ENCODE data around the gene BCAS3.

Gene BCAS3

DNA sequence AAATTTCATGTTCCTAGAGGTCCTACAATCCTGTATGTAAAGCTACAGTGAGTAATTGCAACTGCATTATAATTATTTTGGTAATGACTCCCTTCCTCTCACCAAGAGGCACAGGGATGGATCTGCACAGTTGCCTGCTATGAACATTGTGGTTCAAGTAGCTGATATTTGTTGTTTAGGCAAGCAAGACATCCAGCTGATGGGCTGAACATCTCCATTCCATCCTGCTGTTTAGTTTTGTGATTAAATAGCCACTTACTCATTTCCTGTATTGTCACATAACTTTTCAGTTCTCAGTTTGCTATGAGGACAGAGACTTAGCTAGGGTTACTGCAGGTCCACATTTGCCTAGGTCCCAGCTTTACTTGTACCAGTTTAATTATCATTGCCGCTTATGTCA, 540.8 kb downstream of the BCAS3 start:
- TF ChIP-seq TAF1 (IDR thresholded peaks at IDR 0.05; ENCODE audit: low read depth, low read length) (no peak), SPI1 (IDR thresholded peaks at IDR 0.05; ENCODE audit: low read depth, low read length) (0 out of 2 replicates have a peak, but pooled peaks have one; percentile 9)
- no peak for DNase-seq (ENCODE audit: insufficient read length, low spot score)
- FAIRE-seq, result no peak

DNA sequence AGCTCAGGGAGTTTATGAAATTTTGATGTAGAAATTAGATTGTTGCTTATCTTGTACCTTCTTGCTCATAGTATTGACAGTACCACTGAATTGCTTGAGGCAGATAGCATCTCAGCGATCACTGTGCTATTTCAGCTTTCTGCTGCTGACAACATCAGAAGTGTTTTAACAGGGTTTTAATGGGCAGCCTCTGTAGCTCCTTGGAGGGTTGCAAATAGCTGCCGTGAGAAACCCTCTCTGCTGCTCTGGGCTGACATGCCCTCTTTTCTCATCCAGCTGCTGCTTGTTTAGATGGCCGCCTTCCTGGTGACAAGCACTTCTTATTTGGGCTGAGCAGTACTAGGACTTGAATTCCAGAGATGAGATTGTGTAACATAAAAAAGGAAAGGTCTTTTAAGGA, 541.8 kb downstream of the BCAS3 start:
- no peak for TF ChIP-seq POLR2AphosphoS5 (IDR thresholded peaks at IDR 0.05; ENCODE audit: low read depth, low read length)
- TF ChIP-seq POLR2A (IDR thresholded peaks at IDR 0.05; ENCODE audit: low read depth, low read length), result no peak
- TF ChIP-seq POU2F2 (IDR thresholded peaks at IDR 0.05; ENCODE audit: low read depth, low read length), result no peak
- TF ChIP-seq SPI1 (IDR thresholded peaks at IDR 0.05; ENCODE audit: low read depth, low read length), result no peak
- TF ChIP-seq PAX5 (IDR thresholded peaks at IDR 0.05; ENCODE audit: insufficient read depth, low read length, severe bottlenecking), result no peak
- TF ChIP-seq TAF1 (IDR thresholded peaks at IDR 0.05; ENCODE audit: low read depth, low read length), result no peak
- DNase-seq (ENCODE audit: insufficient read length, low spot score), result no peak
- no peak for FAIRE-seq

DNA sequence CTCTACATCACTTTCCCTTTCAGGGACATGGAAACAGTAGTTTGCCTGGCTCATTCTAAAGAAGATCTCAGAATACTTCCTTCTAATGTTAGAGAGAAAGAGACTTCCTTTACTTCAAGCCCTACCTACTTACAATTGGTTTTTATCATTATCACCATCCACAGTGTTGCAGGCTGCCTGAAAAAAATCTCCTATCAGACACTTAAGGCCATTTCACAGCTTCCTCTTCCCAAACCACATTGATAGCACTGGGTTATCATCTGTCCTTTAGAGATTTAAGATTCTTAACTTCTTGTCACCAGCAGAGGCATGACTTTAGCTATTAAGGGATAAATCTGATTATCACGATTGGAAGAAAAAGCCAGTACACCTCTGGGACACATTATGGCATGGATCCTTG, 543.5 kb downstream of the BCAS3 start:
- FAIRE-seq (no peak), DNase-seq (ENCODE audit: insufficient read length, low spot score) (no peak)
- no peak for TF ChIP-seq POLR2AphosphoS5 (IDR thresholded peaks at IDR 0.05; ENCODE audit: low read depth, low read length)
- no peak for TF ChIP-seq POLR2A (IDR thresholded peaks at IDR 0.05; ENCODE audit: low read depth, low read length)
- no peak for TF ChIP-seq SPI1 (IDR thresholded peaks at IDR 0.05; ENCODE audit: low read depth, low read length)
- TF ChIP-seq TAF1 (IDR thresholded peaks at IDR 0.05; ENCODE audit: low read depth, low read length), result no peak
- no peak for TF ChIP-seq PAX5 (IDR thresholded peaks at IDR 0.05; ENCODE audit: insufficient read depth, low read length, severe bottlenecking)
- no peak for TF ChIP-seq POU2F2 (IDR thresholded peaks at IDR 0.05; ENCODE audit: low read depth, low read length)

DNA sequence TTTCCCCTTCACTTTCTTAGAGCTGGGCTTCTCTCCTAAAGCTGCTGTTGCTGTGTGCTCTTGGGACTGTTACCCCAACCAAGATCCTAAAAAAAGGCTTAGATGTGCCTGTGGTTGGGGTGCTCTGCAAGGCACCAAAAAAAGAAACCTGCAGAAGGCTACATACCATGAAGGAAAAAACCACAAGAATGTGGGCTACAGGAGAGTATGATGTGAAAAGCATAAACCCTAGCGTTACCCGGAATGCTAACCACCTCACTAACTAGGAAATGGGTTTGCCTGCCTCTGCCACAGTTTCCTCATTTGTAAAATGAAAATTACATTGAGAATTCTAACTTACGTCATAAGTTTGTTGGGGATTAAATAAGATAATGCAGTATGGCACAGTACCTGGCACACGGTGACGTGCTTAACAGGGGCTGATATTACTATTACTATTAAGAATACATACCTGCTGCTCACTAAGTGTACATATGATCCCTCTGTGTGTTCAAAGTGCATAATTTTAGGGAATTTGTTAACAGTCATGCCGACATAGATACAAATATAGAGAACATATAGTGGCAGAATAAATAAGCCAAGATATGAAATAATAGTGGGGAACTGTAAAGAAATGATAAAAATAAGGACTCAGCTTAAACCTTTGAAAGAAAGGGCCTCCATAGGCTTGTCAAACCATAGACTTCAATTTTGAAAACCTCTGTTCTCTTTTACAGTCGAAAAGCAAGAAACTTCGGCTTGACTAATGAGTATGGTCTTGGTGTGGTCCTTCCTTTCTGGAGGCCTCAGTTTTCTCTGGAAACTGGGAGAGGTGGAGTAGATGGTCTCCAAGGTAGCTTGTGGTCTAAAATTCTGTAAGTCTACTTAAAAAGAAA, 544.2 kb downstream of the BCAS3 start:
- FAIRE-seq (no peak), DNase-seq (ENCODE audit: insufficient read length, low spot score) (no peak)
- TF ChIP-seq POLR2A (IDR thresholded peaks at IDR 0.05; ENCODE audit: low read depth, low read length) (no peak), POU2F2 (IDR thresholded peaks at IDR 0.05; ENCODE audit: low read depth, low read length) (no peak), POLR2AphosphoS5 (IDR thresholded peaks at IDR 0.05; ENCODE audit: low read depth, low read length) (no peak)

GRCh38 chr17:61223725-61224124, 546.1 kb downstream of the BCAS3 start:
- no peak for TF ChIP-seq SPI1 (IDR thresholded peaks at IDR 0.05; ENCODE audit: low read depth, low read length)
- no peak for TF ChIP-seq POU2F2 (IDR thresholded peaks at IDR 0.05; ENCODE audit: low read depth, low read length)
- no peak for TF ChIP-seq POLR2AphosphoS5 (IDR thresholded peaks at IDR 0.05; ENCODE audit: low read depth, low read length)
- TF ChIP-seq POLR2A (IDR thresholded peaks at IDR 0.05; ENCODE audit: low read depth, low read length), result no peak
- TF ChIP-seq TAF1 (IDR thresholded peaks at IDR 0.05; ENCODE audit: low read depth, low read length), result no peak
- TF ChIP-seq PAX5 (IDR thresholded peaks at IDR 0.05; ENCODE audit: insufficient read depth, low read length, severe bottlenecking), result no peak
- FAIRE-seq (no peak), DNase-seq (ENCODE audit: insufficient read length, low spot score) (no peak)

DNA sequence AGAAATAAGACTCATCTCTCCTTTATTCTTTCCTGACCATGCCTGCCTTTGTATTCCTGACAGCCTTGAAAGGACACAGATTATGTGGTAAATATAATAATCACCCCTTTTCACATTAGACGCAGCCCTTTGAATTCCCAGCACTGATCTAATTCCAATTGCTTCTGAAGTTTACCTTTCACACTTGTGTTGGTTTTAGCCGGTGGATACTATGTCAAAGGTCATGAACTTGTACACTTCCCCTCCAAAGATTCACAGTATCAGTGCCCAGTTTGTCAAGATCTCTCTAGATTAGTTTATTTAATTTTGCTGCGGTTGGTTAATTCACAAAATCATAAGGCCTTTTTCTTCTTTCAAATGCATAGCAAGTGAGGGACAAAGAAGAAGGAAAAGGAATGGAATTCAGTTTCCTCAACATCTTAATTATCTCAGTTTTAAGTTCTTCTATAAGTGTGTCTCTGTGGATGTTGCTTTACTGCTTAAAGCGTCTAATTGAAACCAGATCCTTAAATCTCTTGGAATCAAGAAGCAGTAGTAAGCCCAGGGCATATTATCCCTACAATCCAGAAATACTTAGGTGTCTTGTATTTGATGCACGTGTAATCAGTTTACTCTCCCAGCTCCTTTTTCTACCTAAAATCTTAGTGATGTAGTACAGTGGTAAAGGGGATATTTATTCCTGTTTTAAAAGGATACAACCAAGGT, 547.7 kb downstream of the BCAS3 start:
- TF ChIP-seq PAX5 (IDR thresholded peaks at IDR 0.05; ENCODE audit: insufficient read depth, low read length, severe bottlenecking) (no peak), TAF1 (IDR thresholded peaks at IDR 0.05; ENCODE audit: low read depth, low read length) (no peak), SPI1 (IDR thresholded peaks at IDR 0.05; ENCODE audit: low read depth, low read length) (no peak), POU2F2 (IDR thresholded peaks at IDR 0.05; ENCODE audit: low read depth, low read length) (no peak), POLR2A (IDR thresholded peaks at IDR 0.05; ENCODE audit: low read depth, low read length) (no peak)
- FAIRE-seq (no peak), DNase-seq (ENCODE audit: insufficient read length, low spot score) (no peak)

DNA sequence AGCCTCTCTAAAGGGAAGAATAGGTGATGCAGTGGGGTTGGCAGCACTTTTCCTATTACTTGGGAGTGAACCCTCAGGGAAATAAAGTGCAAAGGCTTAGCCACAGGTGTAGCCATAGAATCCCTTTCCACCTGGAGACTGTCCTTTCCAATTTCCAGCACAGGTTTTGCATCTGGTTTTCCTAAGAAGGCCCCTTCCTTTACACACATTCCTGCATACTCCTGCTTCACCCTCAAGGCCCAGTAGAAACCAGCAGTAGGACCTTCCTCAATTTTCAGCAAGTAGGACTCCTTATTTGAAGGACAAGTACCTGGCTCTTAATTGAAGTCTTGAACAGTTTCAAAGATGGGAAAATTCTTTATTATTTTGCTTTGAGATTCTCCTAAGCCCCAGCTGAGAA, 550.2 kb downstream of the BCAS3 start:
- TF ChIP-seq POLR2A (IDR thresholded peaks at IDR 0.05; ENCODE audit: low read depth, low read length) (no peak), SPI1 (IDR thresholded peaks at IDR 0.05; ENCODE audit: low read depth, low read length) (no peak), POU2F2 (IDR thresholded peaks at IDR 0.05; ENCODE audit: low read depth, low read length) (no peak), POLR2AphosphoS5 (IDR thresholded peaks at IDR 0.05; ENCODE audit: low read depth, low read length) (no peak), TAF1 (IDR thresholded peaks at IDR 0.05; ENCODE audit: low read depth, low read length) (no peak), PAX5 (IDR thresholded peaks at IDR 0.05; ENCODE audit: insufficient read depth, low read length, severe bottlenecking) (no peak)
- no peak for FAIRE-seq

DNA sequence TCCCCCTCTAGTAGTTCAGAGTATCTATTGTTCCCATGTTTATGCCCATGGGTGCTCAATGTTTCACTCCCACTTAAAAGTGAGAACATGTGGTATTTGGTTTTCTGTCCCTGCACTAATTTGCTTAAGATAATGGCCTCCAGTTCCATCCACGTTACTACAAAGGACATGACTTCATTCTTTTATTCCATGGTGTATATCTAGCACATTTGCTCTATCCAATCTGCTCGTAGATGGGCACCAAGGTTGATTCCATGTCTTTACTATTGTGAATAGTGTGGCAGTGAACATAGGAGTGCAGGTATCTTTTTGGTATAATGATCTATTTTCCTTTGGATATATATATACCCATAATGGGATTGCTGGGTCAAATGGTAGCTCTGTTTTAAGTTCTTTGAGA, 552.8 kb downstream of the BCAS3 start:
- FAIRE-seq (no peak), DNase-seq (ENCODE audit: insufficient read length, low spot score) (no peak)
- TF ChIP-seq TAF1 (IDR thresholded peaks at IDR 0.05; ENCODE audit: low read depth, low read length), result no peak
- TF ChIP-seq SPI1 (IDR thresholded peaks at IDR 0.05; ENCODE audit: low read depth, low read length), result no peak
- no peak for TF ChIP-seq POU2F2 (IDR thresholded peaks at IDR 0.05; ENCODE audit: low read depth, low read length)
- no peak for TF ChIP-seq POLR2AphosphoS5 (IDR thresholded peaks at IDR 0.05; ENCODE audit: low read depth, low read length)
- TF ChIP-seq POLR2A (IDR thresholded peaks at IDR 0.05; ENCODE audit: low read depth, low read length), result no peak
- TF ChIP-seq PAX5 (IDR thresholded peaks at IDR 0.05; ENCODE audit: insufficient read depth, low read length, severe bottlenecking), result no peak

More for the DNA sequence above, 550.2 kb downstream of the BCAS3 start:
- DNase-seq (ENCODE audit: insufficient read length, low spot score), result no peak

GRCh38 chr17:61230972-61231820, 553.5 kb downstream of the BCAS3 start:
- no peak for DNase-seq (ENCODE audit: insufficient read length, low spot score)
- no peak for FAIRE-seq
- TF ChIP-seq TAF1 (IDR thresholded peaks at IDR 0.05; ENCODE audit: low read depth, low read length) (no peak), POLR2AphosphoS5 (IDR thresholded peaks at IDR 0.05; ENCODE audit: low read depth, low read length) (no peak), PAX5 (IDR thresholded peaks at IDR 0.05; ENCODE audit: insufficient read depth, low read length, severe bottlenecking) (no peak), POU2F2 (IDR thresholded peaks at IDR 0.05; ENCODE audit: low read depth, low read length) (no peak), SPI1 (IDR thresholded peaks at IDR 0.05; ENCODE audit: low read depth, low read length) (no peak)
